ENCODE data around the gene NBPF3.
"Not testable (repeated sequence)": the region's sequence is repeated elsewhere in the genome, so short reads cannot be mapped to it uniquely, and the experiment has no call there.

NBPF3 gene, protein sequence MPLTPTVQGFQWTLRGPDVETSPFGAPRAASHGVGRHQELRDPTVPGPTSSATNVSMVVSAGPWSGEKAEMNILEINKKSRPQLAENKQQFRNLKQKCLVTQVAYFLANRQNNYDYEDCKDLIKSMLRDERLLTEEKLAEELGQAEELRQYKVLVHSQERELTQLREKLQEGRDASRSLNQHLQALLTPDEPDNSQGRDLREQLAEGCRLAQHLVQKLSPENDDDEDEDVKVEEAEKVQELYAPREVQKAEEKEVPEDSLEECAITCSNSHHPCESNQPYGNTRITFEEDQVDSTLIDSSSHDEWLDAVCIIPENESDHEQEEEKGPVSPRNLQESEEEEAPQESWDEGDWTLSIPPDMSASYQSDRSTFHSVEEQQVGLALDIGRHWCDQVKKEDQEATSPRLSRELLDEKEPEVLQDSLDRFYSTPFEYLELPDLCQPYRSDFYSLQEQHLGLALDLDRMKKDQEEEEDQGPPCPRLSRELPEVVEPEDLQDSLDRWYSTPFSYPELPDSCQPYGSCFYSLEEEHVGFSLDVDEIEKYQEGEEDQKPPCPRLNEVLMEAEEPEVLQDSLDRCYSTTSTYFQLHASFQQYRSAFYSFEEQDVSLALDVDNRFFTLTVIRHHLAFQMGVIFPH

DNA sequence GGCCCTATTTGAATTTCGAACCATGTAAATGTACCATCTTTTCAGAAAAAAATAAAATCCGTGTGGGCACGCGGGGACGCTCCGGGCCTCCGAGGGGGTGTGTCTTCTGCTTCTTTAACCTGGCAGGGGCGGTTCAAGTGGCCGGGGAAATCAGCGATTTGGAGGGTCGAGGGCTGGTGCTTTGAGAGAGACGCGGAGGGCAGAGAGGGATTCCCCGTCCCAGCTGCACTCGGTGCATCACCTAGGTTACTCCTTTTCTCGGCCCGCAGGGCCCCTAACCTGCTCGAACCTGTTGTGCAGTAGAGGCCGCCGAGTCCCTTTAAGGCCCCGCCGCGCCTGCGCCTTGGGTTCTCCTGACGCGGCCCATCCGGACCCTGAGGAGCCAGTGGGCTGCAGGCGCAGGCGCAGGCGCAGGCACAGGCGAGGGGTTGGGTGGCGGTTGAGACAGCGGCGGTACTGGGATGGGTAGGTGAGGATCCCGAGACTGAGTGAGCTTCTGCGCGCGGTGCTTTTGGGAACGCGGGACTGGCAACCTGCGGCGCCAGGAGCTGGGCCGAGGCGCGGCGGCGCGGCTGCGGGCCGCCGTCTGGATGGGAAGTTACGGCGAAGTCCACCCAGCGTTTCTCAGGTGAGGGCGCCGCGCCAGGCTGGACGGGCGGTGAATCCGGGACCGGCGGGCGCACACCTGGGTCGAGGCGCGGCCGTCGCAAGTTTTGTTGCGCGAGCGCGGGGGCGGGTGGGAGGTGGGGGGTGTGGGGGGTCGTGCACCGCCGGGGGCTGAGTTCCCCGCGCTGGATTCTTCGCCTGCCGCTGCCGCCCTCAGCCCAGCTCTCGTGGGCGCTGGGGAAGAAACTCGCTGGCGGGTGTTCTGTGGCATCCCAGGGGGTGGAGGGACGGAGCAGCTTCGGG lies at the start of gene NBPF3:
TSS of gene NBPF3 (plus strand) at position 417 of the 909 bp plus-strand sequence. CDS start 4,950 bp downstream, outside the sequence.
- peak; percentile 85 for DNase-seq

DNA sequence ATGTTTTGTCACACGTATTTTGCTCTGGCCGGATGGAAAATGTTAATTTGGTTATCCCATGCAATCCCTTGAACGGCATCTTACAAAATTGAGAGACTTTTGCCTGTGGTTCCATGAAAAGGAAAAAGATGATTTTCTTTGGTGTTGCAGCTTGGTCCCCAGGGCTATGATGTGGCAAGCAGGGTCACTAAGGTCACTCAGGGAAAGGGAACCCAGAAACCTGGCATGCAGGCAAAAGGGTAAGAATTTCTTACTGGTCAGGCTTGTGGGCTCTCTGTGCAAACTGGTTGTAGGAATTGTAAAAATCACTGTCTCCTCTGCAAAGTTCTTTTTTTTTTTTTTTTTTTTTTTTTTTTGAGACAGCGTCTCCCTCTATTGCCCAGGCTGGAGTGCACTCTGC lies 48.4 kb upstream of the NBPF3 start:
- no peak for DNase-seq

DNA sequence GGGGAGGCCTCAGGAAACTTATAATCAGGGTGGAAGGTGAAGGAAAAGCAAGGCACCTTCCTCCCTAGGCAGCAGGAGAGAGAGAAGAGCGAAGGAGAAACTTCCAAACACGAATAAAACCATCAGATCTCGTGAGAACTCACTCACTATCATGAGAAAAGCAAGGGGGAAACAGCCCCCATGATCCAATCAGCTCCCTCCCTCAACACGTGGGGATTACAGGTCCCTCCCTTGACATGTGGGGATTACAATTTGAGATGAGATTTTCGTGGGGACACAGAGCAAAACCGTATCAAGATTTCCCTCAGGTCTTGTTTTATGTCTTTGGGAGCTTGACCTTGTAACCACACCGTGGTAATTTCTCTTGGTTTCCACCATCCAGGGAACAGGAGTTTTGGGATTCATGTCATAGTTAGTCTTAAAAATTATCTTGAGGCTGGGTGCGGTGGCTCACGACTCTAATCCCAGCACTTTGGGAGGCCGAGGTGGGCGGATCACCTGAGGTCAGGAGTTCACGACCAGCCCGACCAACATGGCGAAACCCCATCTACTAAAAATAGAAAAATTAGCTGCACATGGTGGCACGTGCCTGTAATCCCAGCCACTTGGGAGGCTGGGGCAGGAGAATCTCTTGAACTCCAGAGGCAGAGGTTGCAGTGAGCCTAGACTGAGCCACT lies 47.2 kb upstream of the NBPF3 start:
- no peak for DNase-seq

DNA sequence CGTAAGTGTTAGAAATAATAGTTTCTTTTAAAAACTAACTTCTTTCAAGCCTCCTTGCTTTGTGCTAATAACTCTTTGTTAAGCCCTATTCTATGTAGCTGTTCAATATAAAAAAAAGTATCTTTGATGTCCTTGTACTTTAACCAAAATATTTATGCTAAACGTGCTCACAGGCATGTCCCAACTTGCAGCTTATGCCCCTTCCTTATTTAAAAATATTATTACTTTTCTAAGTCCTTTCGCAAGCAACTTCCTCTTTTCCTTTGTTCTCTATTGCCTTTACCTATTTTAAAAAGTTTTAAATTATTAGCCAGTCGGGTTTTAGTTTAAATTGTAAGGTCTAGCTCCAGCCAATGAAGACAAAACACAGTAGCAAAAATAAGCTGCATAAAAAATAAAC lies 43.4 kb upstream of the NBPF3 start:
- DNase-seq, result no peak

DNA sequence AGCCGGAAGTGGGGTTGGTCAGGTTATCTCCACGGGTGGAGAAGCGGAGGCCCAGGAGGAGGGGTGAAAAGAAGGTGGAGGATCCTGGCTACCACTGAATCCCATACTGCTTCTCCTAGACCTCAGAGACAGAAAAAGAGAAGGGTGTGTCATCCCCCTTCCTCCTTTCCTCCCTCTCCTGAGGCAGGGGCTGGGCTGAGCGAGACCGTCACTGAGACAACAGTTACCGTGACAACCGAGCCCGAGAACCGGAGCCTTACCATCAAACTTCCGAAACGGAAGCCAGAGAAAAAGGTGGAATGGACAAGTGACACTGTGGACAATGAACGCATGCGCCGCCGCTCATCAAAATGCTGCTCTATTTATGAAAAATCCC lies 42.1 kb upstream of the NBPF3 start:
- DNase-seq, result no peak

DNA sequence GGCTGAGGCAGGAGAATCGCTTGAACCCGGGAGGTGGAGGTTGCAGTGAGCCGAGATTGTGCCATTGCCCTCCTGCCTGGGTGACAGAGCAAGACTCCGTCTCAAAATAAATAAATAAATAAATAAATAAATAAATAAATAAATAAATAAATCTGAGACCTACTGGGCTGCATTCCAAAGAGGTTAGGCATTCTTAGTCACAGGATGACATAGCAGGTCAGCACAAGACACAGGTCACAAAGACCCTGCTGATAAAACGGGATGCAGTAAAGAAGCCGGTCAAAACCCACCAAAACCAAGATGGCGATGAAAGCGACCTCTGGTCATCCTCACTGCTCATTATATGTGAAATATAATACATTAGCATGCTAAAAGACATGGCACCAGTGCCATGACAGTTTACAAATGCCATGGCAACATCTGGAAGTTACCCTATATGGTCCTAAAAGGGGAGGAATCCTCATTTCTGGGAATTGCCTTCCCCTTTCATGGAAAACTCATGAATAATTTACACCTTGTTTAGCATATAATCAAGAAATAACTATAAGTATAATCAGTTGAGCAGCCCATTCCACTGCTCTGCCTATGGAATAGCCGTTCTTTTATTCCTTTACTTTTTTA lies 38.1 kb upstream of the NBPF3 start:
- DNase-seq, result not testable (repeated sequence)

DNA sequence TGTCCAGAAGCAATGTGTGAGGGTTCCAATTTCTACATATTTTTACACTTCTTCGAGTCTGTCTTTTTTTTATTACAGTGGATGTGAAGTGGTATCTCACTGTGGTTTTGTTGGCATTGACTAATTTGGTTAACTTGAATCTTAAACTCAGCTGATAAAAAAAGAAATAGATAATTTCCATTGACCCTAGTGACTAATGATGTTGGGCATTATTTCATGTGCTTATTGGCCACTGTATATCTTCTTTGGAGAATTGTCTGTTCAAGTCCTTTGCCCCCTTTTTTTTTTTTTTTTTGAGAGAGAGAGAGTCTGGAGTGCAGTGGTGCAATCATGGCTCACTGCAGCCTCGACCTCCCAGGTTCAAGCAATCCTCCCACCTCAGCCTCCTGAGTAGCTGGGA lies 33.3 kb upstream of the NBPF3 start:
- no peak for DNase-seq

DNA sequence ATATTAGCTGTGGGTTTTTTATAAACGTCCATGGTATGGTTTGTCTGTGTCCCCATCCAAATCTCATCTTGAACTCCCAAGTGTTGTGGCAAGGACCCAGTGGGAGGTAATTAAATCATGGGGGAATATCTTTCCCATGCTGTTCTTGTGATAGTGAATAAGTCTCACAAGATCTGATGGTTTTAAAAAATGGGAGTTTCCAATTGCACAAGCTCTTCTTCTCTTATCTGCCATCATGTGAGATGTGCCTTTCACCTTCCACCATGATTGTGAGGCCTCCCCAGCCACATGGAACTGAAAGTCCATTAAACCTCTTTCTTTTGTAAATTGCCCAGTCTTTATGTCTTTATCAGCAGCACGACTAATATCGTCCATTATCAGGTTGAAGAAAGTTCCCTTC lies 30.0 kb upstream of the NBPF3 start:
- not testable (repeated sequence) for DNase-seq

DNA sequence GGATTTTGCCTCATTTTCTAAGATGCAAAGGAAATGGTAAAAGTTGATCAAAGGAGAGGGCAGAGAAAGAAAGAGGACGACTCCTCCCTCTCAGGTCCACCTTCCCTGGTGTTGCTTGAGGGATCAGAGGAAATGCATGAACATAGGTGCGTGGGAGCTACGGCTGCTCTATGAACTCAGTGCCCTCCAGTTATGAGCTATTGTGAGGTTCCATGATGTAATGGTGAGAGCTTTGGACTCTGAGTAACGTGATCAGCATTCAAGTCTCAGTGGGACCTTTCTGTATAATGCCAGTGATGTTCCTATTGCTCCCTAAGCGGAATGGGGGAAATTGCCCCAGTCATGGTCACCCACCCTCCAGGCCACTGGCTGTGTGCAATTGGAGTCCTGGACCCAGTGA lies 25.9 kb upstream of the NBPF3 start:
- DNase-seq, result no peak

DNA sequence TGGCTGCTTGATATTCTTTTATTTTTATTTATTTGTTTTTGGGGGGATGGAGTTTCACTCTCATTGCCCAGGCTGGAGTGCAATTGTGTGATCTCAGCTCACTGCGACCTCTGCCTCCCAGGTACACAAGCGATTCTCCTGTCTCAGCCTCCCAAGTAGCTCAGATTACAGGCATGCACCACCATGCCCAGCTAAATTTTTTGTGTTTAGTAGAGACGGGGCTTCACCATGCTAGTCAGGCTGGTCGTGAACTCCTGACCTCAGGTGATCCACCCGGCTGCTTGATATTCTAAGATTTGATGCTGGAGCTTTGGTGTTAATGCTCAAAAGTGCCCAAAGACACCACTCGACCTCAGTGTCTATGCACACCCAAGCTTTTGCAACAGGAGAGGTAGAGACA lies 19.6 kb upstream of the NBPF3 start:
- DNase-seq, result not testable (repeated sequence)

DNA sequence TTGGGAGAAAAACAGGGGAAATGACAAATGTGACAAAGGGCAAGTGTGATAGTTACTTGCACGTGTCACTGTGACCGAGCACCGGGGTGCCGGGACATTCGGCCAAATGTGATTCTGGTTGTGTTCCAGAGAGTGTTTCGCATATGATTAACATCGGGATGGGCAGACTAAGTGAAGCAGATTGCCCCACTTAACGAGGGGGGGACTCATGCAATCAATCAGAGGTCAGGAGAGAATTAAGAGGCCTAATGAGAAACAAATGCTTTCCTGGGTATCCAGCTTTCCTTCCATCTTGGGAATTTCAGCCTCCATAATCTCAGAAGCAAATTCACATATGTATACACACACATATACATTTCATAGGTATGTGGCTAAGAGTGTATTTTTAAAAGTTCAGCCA lies 18.6 kb upstream of the NBPF3 start:
- not testable (repeated sequence) for DNase-seq

DNA sequence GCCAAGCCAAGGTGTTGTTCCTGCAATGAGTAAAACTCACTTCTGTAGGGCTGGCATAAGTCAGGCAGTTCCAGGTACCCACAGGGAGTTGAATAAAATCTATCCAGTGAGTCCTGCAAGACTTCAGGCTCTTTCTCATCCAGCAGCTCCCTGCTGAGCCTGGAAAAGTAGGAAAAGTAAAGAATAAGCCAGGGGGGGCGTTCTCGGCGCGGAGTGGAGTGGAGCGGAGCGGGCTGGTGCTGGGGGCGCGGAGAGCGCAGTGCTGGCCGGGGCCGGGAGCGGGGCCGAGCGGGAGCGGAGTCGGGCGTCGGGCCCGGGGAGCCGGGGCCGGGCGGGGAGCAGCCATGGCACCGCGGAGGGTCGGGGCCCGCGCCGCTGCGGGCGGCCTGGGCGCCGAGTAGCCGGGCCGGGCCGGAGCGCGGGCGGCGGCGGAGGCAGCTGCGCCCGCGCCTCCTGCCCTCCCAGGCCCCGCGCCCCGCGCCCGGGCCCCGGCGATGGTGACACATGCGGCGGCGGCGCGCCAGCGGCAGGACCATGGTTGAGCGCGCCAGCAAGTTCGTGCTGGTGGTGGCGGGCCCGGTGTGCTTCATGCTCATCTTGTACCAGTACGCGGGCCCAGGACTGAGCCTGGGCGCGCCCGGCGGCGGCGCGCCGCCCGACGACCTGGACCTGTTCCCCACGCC lies 12.0 kb upstream of the NBPF3 start:
- DNase-seq, result not testable (repeated sequence)

DNA sequence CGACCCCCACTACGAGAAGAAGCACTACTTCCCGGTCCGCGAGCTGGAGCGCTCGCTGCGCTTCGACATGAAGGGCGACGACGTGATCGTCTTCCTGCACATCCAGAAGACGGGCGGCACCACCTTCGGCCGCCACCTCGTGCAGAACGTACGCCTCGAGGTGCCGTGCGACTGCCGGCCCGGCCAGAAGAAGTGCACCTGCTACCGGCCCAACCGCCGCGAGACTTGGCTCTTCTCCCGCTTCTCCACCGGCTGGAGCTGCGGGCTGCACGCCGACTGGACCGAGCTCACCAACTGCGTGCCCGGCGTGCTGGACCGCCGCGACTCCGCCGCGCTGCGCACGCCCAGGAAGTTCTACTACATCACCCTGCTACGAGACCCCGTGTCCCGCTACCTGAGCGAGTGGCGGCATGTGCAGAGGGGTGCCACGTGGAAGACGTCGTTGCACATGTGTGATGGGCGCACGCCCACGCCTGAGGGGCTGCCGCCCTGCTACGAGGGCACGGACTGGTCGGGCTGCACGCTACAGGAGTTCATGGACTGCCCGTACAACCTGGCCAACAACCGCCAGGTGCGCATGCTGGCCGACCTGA lies 11.4 kb upstream of the NBPF3 start:
- not testable (repeated sequence) for DNase-seq

DNA sequence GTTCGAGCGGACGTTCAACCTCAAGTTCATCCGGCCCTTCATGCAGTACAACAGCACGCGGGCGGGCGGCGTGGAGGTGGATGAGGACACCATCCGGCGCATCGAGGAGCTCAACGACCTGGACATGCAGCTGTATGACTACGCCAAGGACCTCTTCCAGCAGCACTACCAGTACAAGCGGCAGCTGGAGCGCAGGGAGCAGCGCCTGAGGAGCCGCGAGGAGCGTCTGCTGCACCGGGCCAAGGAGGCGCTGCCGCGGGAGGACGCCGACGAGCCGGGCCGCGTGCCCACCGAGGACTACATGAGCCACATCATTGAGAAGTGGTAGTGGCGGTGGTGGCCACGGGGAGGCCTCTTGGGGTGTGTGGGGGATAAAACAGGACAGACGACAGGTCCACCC lies 10.7 kb upstream of the NBPF3 start:
- not testable (repeated sequence) for DNase-seq

DNA sequence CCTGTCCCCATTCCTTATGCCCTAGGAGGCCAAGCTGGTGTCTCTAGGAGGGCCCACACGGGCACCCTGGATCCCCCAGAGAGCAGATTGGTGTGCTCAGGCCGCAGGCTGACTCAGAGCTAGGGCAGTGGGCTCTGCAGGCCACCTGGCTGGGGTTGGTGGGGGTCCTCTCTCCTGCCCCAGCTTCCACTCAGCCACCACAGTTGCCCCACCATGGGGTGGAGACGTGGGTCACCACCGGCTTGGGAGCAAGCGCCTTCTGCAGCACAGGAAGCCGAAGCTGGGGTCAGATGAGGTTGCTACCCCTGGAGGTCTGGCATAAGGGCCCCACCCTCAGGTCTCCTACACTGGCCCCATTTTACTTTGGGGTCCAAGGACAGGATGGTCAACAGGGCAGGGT lies 9.1 kb upstream of the NBPF3 start:
- DNase-seq, result not testable (repeated sequence)

DNA sequence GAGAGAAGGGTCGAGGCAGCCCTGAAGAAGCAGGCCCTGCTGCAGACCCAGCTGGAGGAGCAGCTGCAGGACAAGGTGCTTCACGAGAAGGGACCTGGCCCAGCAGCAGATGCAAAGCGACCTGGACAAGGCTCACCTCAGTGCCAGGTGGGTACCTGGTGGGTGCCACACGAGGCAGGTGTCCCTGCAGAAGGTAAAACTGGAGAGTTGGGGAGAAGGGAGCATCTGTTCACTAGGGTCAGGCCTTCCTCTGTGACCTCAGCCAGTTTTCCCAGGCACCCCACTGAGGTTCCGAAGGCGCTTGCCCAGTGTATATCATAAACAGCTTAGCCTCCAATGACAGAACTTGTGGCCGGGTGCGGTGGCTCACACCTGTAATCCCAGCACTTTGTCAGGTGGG lies 5.5 kb upstream of the NBPF3 start:
- DNase-seq, result no peak

DNA sequence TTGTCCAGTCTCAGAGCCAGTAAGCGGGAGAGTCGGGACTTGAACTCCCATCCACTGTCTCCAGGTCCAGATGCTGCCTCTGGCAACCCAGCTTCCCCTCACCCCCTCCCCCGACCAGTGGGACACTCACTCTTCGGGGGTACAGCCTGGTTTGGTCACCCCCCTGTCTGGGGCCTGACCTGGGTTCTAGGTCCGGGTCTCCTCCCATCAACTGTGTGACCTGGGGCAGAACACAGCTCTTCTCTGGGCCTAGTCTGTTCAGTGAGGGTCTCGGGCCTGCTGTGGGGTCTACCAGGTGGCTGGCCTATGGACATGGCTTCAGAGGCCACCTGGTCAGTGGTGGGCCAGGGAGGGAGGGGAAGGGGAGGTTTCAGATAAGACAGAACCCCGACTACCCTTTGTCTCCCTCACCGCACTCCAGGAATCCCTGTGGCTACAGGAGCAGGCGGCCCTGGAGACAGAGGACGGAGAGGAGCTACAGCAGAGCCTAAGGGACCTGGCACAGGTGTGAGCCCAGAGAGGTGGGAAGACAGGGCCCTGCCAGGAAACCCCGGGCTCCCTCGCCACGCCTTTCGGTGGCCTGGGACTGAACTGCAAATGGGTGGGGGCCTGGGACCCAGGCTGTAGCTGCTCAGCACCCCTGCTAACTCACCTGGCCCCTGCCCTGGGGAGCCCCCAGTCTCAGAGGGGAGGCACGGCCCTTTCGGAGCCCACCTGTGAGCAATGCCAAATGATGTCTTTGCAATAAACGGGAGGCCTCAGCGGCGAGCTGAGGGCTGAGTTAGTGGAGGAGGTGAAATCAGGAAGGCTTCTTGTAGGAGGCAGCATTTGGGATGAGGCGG lies 4.1 kb upstream of the NBPF3 start:
- DNase-seq, result no peak

DNA sequence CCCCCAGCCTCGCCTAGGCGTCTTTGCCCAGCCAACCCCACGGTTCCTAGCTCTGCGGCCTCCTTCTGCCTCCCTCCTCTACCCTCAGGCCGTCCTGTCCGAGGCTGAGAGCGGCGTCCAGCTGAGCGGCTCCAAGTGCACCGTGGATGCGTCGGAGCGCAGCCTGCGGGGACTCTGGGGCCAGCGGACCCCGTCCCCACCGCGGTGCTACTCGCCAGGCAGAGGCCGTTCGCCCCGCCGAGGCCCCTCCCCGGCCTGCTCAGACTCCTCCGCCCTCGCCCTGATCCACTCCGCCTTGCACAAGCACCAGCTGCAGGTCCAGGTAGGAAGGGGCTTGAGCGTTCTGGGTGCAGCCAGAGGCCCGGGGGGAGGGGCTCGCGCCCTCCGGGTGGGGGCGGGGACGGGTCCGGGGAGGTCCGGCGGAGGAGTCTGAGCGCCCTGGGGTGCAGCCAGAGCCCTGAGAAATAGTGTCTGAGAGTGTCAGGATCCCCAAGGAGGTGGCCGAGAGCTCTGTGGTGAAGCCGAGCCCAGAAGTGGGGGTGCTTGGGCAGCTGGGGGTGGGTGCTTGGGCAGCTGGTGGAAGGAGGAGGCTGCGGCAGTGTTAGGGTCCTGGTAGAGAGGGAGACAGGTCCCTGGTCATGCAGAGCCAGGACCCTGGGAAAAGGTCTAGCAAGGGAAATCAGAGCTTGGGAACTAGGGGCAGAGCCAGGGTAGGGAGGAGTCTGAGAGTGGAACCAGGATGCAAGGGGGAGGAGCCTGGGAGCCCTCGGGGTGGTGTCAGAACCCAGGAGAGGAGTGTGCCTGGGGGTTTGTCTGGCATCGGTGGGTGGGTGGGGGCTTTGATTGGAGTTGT lies 3.2 kb upstream of the NBPF3 start:
- DNase-seq, result no peak

DNA sequence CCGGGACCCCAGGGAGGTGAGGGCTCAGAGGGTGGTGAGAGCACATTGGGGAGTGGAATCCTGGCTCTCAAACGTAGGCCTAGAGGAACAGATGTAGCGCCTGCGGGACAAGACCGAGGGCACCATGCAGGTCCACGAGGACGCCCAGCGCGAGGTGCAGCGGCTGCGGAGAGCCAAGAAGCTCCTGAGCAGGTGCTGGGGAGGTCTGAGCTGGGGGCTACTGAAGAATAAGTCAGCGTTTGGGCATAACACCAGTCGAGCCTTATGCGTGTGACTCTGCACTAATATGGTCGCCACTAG lies 2.6 kb upstream of the NBPF3 start:
- DNase-seq, result no peak
